Kidney epithelial cell (primary cell): ENCODE measurements around the gene GLIS1. TPM values are rescaled to one million over a fixed set of nuclear protein-coding genes. Genes with fewer than 3 reads are reported as not detected.

ENCODE experiments used
- DNase-seq: peaks from one replicate; pipeline ENCODE4 v3.0.0-alpha.2; 2010; ENCODE audit warnings: low read depth
- H3K27me3 ChIP-seq: 2 replicates; pipeline ENCODE4 v1.6.0; 2011; ENCODE audit warnings: low read length; ENCODE audit not compliant: control insufficient read depth, insufficient read depth
- H3K36me3 ChIP-seq: 2 replicates; pipeline ENCODE4 v1.5.1; 2011; ENCODE audit warnings: low read length; ENCODE audit not compliant: control insufficient read depth, insufficient read depth
- H3K4me3 ChIP-seq: 2 replicates; pipeline ENCODE4 v1.5.1; 2011; ENCODE audit warnings: low read depth, mild to moderate bottlenecking, control low read depth, low read length
- total RNA-seq: library from RNA; depleted of rRNA; stranded (reverse); fragments of >200 nt; gene quantifications from 2 replicates; pipeline ENCODE4 v1.2.3, GENCODE V29; 2015
- TF ChIP-seq, protein P1 (sequence below): IDR thresholded peaks from 2 replicates; pipeline ENCODE4 v1.5.1; 2011; ENCODE audit warnings: mild to moderate bottlenecking, moderate library complexity, low read length, control low read depth, inconsistent platforms; ENCODE audit not compliant: insufficient read depth, poor library complexity, severe bottlenecking

The GLIS1 gene
- total RNA-seq, 1 donor from 2014 or later: 0.63 TPM

DNA sequence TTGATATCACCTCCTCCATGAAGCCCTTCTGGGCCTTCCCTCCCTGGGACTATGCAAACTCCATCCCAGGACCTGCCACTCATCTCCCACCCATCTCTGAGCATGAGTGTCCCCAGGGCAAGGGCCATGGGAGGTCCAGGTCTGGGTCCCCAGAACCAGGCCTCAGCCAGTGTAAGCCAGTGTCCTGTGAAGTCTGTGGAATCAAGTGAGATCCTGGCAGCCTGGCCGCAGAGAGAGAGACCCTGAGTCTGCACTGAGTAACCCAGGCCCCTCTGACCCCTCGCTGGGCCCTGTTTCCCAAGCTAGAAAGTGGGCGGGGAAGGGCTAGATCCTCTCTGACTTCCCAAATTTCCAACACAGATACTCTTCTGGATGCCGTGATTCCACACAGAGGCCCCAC is 147.0 kb downstream of the GLIS1 start:
- no peak overlapping the region for H3K4me3 ChIP-seq
- TF ChIP-seq, protein P1, sequence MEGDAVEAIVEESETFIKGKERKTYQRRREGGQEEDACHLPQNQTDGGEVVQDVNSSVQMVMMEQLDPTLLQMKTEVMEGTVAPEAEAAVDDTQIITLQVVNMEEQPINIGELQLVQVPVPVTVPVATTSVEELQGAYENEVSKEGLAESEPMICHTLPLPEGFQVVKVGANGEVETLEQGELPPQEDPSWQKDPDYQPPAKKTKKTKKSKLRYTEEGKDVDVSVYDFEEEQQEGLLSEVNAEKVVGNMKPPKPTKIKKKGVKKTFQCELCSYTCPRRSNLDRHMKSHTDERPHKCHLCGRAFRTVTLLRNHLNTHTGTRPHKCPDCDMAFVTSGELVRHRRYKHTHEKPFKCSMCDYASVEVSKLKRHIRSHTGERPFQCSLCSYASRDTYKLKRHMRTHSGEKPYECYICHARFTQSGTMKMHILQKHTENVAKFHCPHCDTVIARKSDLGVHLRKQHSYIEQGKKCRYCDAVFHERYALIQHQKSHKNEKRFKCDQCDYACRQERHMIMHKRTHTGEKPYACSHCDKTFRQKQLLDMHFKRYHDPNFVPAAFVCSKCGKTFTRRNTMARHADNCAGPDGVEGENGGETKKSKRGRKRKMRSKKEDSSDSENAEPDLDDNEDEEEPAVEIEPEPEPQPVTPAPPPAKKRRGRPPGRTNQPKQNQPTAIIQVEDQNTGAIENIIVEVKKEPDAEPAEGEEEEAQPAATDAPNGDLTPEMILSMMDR: no peak
- H3K27me3 ChIP-seq: no peaks in the 10 kb centered on the region
- DNase-seq: no peak
- H3K36me3 ChIP-seq: no peaks in the 10 kb centered on the region

DNA sequence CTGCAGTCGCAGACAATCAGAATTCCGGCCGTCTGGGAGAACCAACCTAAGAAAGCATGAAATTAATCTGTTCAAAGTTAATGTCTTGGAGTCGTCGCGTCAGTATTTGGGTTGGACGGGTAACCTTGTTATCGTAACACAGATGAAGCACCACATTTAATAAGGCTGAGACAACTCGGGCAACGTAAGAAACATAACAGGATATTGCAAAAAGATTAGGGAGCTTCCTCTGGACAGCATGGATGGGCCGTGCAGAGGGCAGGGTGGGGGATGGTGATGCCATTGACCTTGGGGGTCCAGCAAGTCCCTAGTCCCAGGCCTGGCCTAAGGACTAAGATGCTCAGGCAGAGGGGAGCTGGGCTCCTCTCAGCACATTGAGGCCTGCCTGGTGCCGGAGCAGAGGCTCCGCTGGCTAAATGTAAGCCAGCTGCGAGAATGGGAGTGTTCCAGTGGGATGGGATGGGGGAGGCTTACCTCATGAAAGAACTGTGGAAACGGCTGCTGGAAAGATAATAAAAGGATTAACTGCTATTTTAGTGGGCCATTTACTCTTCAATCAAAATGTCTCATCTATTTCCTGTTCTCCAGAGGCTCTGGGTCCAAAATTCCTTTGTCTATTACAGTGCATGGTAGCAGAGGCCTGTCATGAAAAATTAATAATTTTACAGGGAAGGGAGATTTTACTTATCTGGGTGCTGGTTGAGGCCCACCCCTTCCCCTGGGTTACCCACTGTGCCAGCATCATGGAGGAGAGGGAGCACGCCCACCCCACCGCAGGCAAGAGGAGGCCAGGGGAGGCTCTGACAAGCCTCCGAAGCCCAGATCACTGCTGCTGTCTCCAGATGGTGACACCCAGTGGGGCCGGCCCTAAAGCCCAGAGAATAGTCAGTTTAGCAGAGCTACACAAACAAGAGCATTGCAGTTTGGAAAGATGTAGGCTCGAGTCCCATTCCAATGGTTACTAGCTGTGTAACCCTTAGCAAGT is 148.1 kb downstream of the GLIS1 start:
- Histone ChIP-seq H3K36me3 (no peaks in the 10 kb centered on the region), H3K27me3 (no peaks in the 10 kb centered on the region), H3K4me3 (no peak overlapping the region)
- no peak for DNase-seq
- TF ChIP-seq, protein P1: no peak

DNA sequence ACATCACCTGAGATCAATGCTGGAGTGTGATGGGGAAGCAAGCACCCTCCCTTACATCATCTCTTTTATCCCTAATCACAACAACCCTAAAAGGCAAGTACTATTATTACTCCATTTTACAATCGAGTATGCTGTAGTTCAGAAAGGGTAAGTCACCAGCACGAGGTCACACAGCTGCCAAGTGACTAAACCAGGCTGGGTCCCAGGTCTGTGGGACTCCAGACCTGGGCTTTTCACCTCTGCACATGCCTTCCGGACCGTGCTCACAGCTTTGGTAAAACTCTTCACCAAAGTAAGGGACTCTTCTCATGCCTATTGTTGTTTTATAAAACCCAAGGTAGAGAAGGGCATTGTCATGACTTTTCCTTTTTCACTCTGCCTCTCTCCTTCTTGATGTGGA is 148.9 kb downstream of the GLIS1 start:
- TF ChIP-seq, protein P1: no peak

DNA sequence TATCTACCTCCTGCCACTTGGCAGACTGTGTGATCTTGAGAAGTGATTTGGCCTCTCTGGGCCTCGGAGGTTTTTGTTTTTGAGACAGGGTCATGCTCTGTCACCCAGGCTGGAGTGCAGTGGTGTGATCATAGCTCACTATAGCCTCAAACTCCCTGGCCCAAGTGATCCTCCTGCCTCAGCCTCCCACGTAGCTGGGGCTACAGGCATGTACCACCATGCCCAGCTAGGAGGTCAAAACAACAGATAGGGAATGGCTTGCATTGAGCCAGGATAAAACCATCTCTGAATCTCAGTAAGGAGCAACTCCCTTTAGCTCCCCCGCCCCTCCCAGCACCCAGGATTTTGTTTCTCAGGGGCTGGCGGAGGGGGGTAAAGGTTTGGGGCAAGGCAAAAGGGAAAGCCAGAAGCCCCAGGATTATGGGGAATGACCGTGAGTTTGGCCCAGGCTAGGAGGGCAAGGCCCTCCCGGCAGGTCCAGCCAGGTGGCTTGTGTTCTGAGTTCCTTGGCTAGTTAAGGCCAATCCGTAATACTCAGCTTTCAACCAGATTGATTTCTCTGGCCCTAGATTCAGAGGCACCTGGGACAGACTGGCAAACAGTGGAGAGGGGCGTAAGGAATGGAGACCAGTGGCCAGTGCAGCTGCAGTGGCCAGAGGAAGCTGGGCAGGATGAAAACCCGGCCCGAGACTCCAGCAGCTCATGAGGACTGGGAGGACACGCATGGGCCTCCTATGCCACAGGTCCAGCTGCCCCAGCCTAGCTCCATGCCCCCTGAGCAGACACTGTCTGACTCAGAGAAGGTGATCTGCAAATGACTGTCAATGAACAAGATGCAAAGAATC is 149.7 kb downstream of the GLIS1 start:
- no peak overlapping the region for H3K4me3 ChIP-seq
- no peaks in the 10 kb centered on the region for H3K36me3 ChIP-seq
- no peaks in the 10 kb centered on the region for H3K27me3 ChIP-seq
- TF ChIP-seq, protein P1: no peak
- no peak for DNase-seq

More for the DNA sequence above, 148.9 kb downstream of the GLIS1 start:
- H3K4me3 ChIP-seq: no peak overlapping the region
- no peaks in the 10 kb centered on the region for H3K27me3 ChIP-seq
- no peak for DNase-seq
- no peaks in the 10 kb centered on the region for H3K36me3 ChIP-seq

DNA sequence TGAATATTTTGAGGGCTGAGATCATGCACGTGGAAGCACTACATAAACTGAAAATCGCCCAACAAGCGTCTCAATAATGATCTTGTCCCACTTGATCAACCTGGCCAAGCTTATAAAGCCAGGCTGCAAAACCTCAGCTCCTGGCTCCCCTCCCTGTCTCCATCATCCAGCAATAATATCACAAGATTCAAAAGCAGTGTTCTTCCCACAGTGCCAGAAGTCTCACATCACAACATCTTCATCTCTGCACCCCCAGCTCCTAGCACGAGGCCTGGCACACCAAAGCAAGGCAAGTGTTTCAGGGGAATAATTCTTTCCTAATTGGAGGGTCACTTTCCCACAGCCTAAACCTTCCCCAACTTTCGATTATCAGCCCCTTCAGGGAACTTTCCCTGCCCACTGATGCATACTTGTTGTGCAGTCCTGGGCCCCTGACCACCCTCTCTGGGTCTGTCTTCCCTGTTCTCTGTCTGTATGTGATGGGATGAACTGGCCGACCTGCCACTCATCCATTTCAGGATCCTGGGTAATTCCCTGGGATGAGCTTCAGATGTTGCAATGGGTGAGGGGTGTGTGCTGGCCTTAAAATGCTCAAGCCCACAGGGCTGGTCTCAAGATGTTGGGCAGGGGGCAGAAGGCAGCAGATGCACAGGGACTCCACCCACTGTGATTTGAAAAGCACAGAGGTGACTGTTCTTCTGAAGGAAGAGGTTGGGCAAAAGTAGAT is 150.7 kb downstream of the GLIS1 start:
- H3K27me3 ChIP-seq: no peaks in the 10 kb centered on the region
- DNase-seq: no peak
- H3K36me3 ChIP-seq: no peaks in the 10 kb centered on the region
- H3K4me3 ChIP-seq: no peak overlapping the region
- TF ChIP-seq, protein P1: no peak
